IMR-90 (cell line): ENCODE results near the gene OPTC. TPM values are rescaled to one million over a fixed set of nuclear protein-coding genes. Genes with fewer than 3 reads are reported as not detected.

Experiments
- ATAC-seq: fragments of 200-7000 bp; cut with Tn5 transposase; 2 replicates; pipeline ENCODE4 v1.9.1; 2020; ENCODE audit warnings: low read depth, mild to moderate bottlenecking, moderate library complexity
- BruUV-seq: library from RNA; stranded (reverse); fragments of 400-500 nt; replicated peaks from 2 replicates; lab custom pipeline; 2021; lab: Mats Ljungman, UMichigan
- CTCF ChIA-PET: fragments of 300-600 bp; formaldehyde crosslinking; extraction: SDS; loops from one replicate; lab custom pipeline; 2021; ENCODE audit warnings: antibody characterized with exemption; lab: Yijun Ruan, JAX
- POLR2A ChIA-PET: fragments of 300-600 bp; sonication (Branson Sonifier 250); formaldehyde crosslinking; loops from one replicate; lab custom pipeline; 2022; ENCODE audit warnings: antibody characterized with exemption; ENCODE audit not compliant: unreplicated experiment; lab: Charles Lee
- DNase-seq: peaks from one replicate; pipeline ENCODE4 v3.0.0; 2013
- H2AFZ ChIP-seq: replicated peaks from 2 replicates; pipeline ENCODE3; 2013; ENCODE audit warnings: low read length, mild to moderate bottlenecking; ENCODE audit not compliant: poor library complexity
- H2AK5ac ChIP-seq: 2 replicates; pipeline ENCODE4 v1.6.1; 2013; ENCODE audit warnings: low read depth, low read length, inconsistent platforms
- H2AK9ac ChIP-seq: replicated peaks from 2 replicates; pipeline ENCODE3; 2013; ENCODE audit warnings: mild to moderate bottlenecking, low read depth, low read length, moderate library complexity; ENCODE audit not compliant: poor library complexity
- H2BK120ac ChIP-seq: 2 replicates; pipeline ENCODE4 v1.6.1; 2013; ENCODE audit warnings: low read depth, low read length, inconsistent platforms
- H2BK15ac ChIP-seq: 3 replicates; pipeline ENCODE4 v1.6.1; 2013; ENCODE audit warnings: low read depth, low read length, inconsistent platforms
- H2BK20ac ChIP-seq: 2 replicates; pipeline ENCODE4 v1.6.1; 2013; ENCODE audit warnings: low read depth, mild to moderate bottlenecking, inconsistent platforms, low read length, moderate library complexity
- H2BK5ac ChIP-seq: 2 replicates; pipeline ENCODE4 v1.6.1; 2013; ENCODE audit warnings: mild to moderate bottlenecking, low read depth, low read length, inconsistent platforms; ENCODE audit not compliant: poor library complexity, severe bottlenecking
- H3K14ac ChIP-seq: replicated peaks from 2 replicates; pipeline ENCODE4 v1.6.1; 2013; ENCODE audit warnings: low read depth, low read length, inconsistent platforms
- H3K18ac ChIP-seq: 2 replicates; pipeline ENCODE4 v1.6.1; 2013; ENCODE audit warnings: low read depth, low read length, control low read depth
- H3K23ac ChIP-seq: 2 replicates; pipeline ENCODE4 v1.6.1; 2013; ENCODE audit warnings: low read depth, low read length, inconsistent platforms
- H3K27ac ChIP-seq: 2 replicates; pipeline ENCODE4 v1.5.1; 2013; ENCODE audit warnings: mild to moderate bottlenecking, control low read depth, low read length; ENCODE audit not compliant: insufficient read depth
- H3K27me3 ChIP-seq: 2 replicates; pipeline ENCODE4 v1.6.1; 2013; ENCODE audit warnings: low read length; ENCODE audit not compliant: control insufficient read depth, insufficient read depth
- H3K36me3 ChIP-seq: 2 replicates; pipeline ENCODE4 v1.6.1; 2013; ENCODE audit warnings: low read length, mixed read lengths; ENCODE audit not compliant: control insufficient read depth, insufficient read depth
- H3K4ac ChIP-seq: 2 replicates; pipeline ENCODE4 v1.6.1; 2013; ENCODE audit warnings: low read depth, low read length, inconsistent platforms
- H3K4me1 ChIP-seq: 2 replicates; pipeline ENCODE4 v1.6.1; 2013; ENCODE audit warnings: low read length, mixed read lengths; ENCODE audit not compliant: control insufficient read depth, insufficient read depth
- H3K4me2 ChIP-seq: 2 replicates; pipeline ENCODE4 v1.6.1; 2013; ENCODE audit warnings: low read depth, mild to moderate bottlenecking, control low read depth, low read length, moderate library complexity
- H3K4me3 ChIP-seq: 2 replicates; pipeline ENCODE4 v1.5.1; 2013; ENCODE audit warnings: low read depth, mild to moderate bottlenecking, control low read depth, low read length, moderate library complexity; ENCODE audit not compliant: insufficient read depth
- H3K56ac ChIP-seq: 2 replicates; pipeline ENCODE4 v1.6.1; 2013; ENCODE audit warnings: low read length, inconsistent platforms; ENCODE audit not compliant: insufficient read depth; ENCODE audit errors: extremely low read depth
- H3K79me1 ChIP-seq, 2 experiments: 2 replicates each; pipeline ENCODE4 v1.6.1; 2013; ENCODE audit warnings: low read length in 2 of 2, inconsistent platforms in 1 of 2, low read depth in 1 of 2
- H3K9ac ChIP-seq: 2 replicates; pipeline ENCODE4 v1.6.1; 2013; ENCODE audit warnings: low read depth, low read length, control low read depth
- H3K9me1 ChIP-seq: 2 replicates; pipeline ENCODE4 v1.6.1; 2013; ENCODE audit warnings: low read length, inconsistent platforms; ENCODE audit not compliant: insufficient read depth
- H3K9me3 ChIP-seq: 2 replicates; pipeline ENCODE4 v1.6.1; 2013; ENCODE audit warnings: low read length; ENCODE audit not compliant: control insufficient read depth, insufficient read depth
- H4K20me1 ChIP-seq: 2 replicates; pipeline ENCODE4 v1.6.1; 2013; ENCODE audit warnings: low read length, inconsistent platforms; ENCODE audit not compliant: insufficient read depth
- H4K5ac ChIP-seq: 2 replicates; pipeline ENCODE4 v1.6.1; 2013; ENCODE audit warnings: mild to moderate bottlenecking, low read depth, low read length, control low read depth
- H4K8ac ChIP-seq, 2 experiments: 2 replicates each; pipeline ENCODE4 v1.6.1; 2013; ENCODE audit warnings: low read depth in 2 of 2, low read length in 2 of 2, control low read depth in 1 of 2, inconsistent platforms in 1 of 2
- H4K91ac ChIP-seq: 2 replicates; pipeline ENCODE4 v1.6.1; 2013; ENCODE audit warnings: low read depth, low read length, inconsistent platforms; ENCODE audit not compliant: insufficient read depth
- NFE2L2 ChIP-seq: fragments of 150-350 bp; IDR thresholded peaks from 2 replicates; pipeline ENCODE4 v1.6.1; 2016; ENCODE audit warnings: low read depth, mild to moderate bottlenecking, low read length
- WGBS, 2 experiments: methylation state at CpG; one replicate each; pipeline versions ENCODE4 v1.1.5 to v1.1.7; 2013; ENCODE audit warnings: missing lambda C conversion rate in 2 of 2; ENCODE audit not compliant: insufficient read length in 1 of 2; ENCODE audit errors: extremely low coverage in 2 of 2; 5-methylcytosine and 5-hydroxymethylcytosine counted together
- dilution Hi-C: fragments of 300-500 bp; cut with HindIII; formaldehyde crosslinking; loops from one replicate; pipeline ENCODE4 v1.14.3; 2018; ENCODE audit warnings: low sequenced_read_pairs; ENCODE audit not compliant: unreplicated experiment
- in situ Hi-C: fragments of 300-500 bp; cut with MboI; formaldehyde crosslinking; loops from 3 replicates; pipeline ENCODE4 v1.14.3; 2019; ENCODE audit warnings: low sequenced_read_pairs, inconsistent platforms, mixed read lengths
- intact Hi-C: fragments of 100-400 bp; cut with micrococcal nuclease; formaldehyde crosslinking; loops from 2 replicates; pipeline ENCODE4 v1.10.0; 2022
- polyA plus RNA-seq, 3 experiments: library from polyadenylated mRNA; depleted of rRNA; stranded (reverse); fragments of >200 nt; gene quantifications; 2 replicates each; pipeline ENCODE4 v1.2.3, GENCODE V29; 2012; ENCODE audit warnings: low replicate concordance in 1 of 3
- total RNA-seq: library from RNA; depleted of rRNA; stranded (reverse); fragments of >200 nt; gene quantifications from 2 replicates; pipeline ENCODE4 v1.2.3, GENCODE V29; 2012

The OPTC gene
- total and polyA plus RNA-seq, 2 of the 4 experiments (the other 2 are of a cell fraction), result not detected

GRCh38 chr1:203473781-203474305 lies 20.1 kb upstream of the OPTC start:
- ChIA-PET POLR2A (no interaction called here), CTCF (interaction anchor here (0.6 kb wide), 1 partner anchor 133 kb away, joined by 3 read pairs; no protein-coding TSS in a partner anchor)
- Histone ChIP-seq H2AFZ (no peak overlapping the region), H2BK15ac (no peak overlapping the region), H2BK120ac (no peak overlapping the region), H3K36me3 (no peaks in the 10 kb centered on the region), H3K9me1 (peaks cover under 1% of the 10 kb centered on the region; the same call in 1 of the 2 replicates), H2AK5ac (no peak overlapping the region), H4K8ac (no peak overlapping the region), H4K91ac (no peak overlapping the region), H4K20me1 (no peaks in the 10 kb centered on the region), H3K27ac (no peak overlapping the region), H2BK5ac (no peak overlapping the region), H3K79me1 (no peaks in the 10 kb centered on the region), H3K14ac (no peak overlapping the region), H3K4me2 (no peak overlapping the region), H2BK20ac (no peak overlapping the region), H3K4me3 (no peak overlapping the region), H3K4ac (no peak overlapping the region), H3K27me3 (peaks cover 15% of the 10 kb centered on the region), H3K4me1 (peaks cover 8% of the 10 kb centered on the region), H3K56ac (no peak overlapping the region), H2AK9ac (no peak overlapping the region), H3K9ac (no peak overlapping the region), H3K9me3 (no peaks in the 10 kb centered on the region), H4K5ac (no peak overlapping the region), H3K23ac (no peak overlapping the region), H3K18ac (no peak overlapping the region)
- 84 to 100% methylated on average over 1 to 5 of the region's 9 CpGs for WGBS, 2 experiments
- intact Hi-C loops, result no loop called here
- ATAC-seq, result no peak
- dilution Hi-C loops, result no loop called here
- DNase-seq, result no peak
- in situ Hi-C loops, result no loop called here
- no peak for TF ChIP-seq NFE2L2
- BruUV-seq, result no TSS peak
